ENCODE measurements around the gene MSANTD2. TPM values are rescaled to one million over a fixed set of nuclear protein-coding genes. Genes with fewer than 3 reads are reported as not detected.
A peak's percentile ranks its signal among the peaks of the same experiment; 100 is the strongest.

The MSANTD2 gene
- total RNA-seq (2014; rRNA removed; shearing (Covaris generic)): 6.7 and 7.8 TPM in 2 replicates
- polyA plus RNA-seq (2015; cell fraction: cytosol; rRNA removed): 3.7 and 8.4 TPM in 2 replicates
- polyA plus RNA-seq (2015; cell fraction: nucleus; rRNA removed): 74.8 and 93.1 TPM in 2 replicates

- DNase-seq (ENCODE audit: low read depth, low spot score): peak; percentile 66
- in situ Hi-C loops (cut with HindIII; ENCODE audit: low pct_unique_long_range_greater_than_20kb, low sequenced_read_pairs): no loop called here
Observed at GRCh38 chr11:124800226-124800929, at the start of gene MSANTD2. MSANTD2 (minus strand) TSS chr11:124800406; CDS start chr11:124800380, 26 bp downstream.

- DNase-seq (ENCODE audit: low read depth, low spot score): no peak
- in situ Hi-C loops (cut with HindIII; ENCODE audit: low pct_unique_long_range_greater_than_20kb, low sequenced_read_pairs): no loop called here
Observed at GRCh38 chr11:124846070-124846673, 46.0 kb upstream of the MSANTD2 start.

- DNase-seq (ENCODE audit: low read depth, low spot score): no peak
- in situ Hi-C loops (cut with HindIII; ENCODE audit: low pct_unique_long_range_greater_than_20kb, low sequenced_read_pairs): no loop called here
Observed at GRCh38 chr11:124844664-124845079, 44.5 kb upstream of the MSANTD2 start.

- in situ Hi-C loops (cut with HindIII; ENCODE audit: low pct_unique_long_range_greater_than_20kb, low sequenced_read_pairs): no loop called here
- no peak for DNase-seq (ENCODE audit: low read depth, low spot score)
Observed at GRCh38 chr11:124843616-124843910, 43.4 kb upstream of the MSANTD2 start.

- in situ Hi-C loops (cut with HindIII; ENCODE audit: low pct_unique_long_range_greater_than_20kb, low sequenced_read_pairs): no loop called here
- DNase-seq (ENCODE audit: low read depth, low spot score): no peak
Observed at GRCh38 chr11:124842305-124842704, 42.1 kb upstream of the MSANTD2 start.

GRCh38 chr11:124841840-124842239 is 41.6 kb upstream of the MSANTD2 start:
- no peak for DNase-seq (ENCODE audit: low read depth, low spot score)
- in situ Hi-C loops (cut with HindIII; ENCODE audit: low pct_unique_long_range_greater_than_20kb, low sequenced_read_pairs): no loop called here

GRCh38 chr11:124841201-124841600 is 41.0 kb upstream of the MSANTD2 start:
- DNase-seq (ENCODE audit: low read depth, low spot score): no peak
- in situ Hi-C loops (cut with HindIII; ENCODE audit: low pct_unique_long_range_greater_than_20kb, low sequenced_read_pairs): no loop called here

- DNase-seq (ENCODE audit: low read depth, low spot score): no peak
- in situ Hi-C loops (cut with HindIII; ENCODE audit: low pct_unique_long_range_greater_than_20kb, low sequenced_read_pairs): no loop called here
Observed at GRCh38 chr11:124840666-124841065, 40.5 kb upstream of the MSANTD2 start.

- in situ Hi-C loops (cut with HindIII; ENCODE audit: low pct_unique_long_range_greater_than_20kb, low sequenced_read_pairs): no loop called here
- DNase-seq (ENCODE audit: low read depth, low spot score): no peak
Observed at GRCh38 chr11:124839972-124840621, 39.9 kb upstream of the MSANTD2 start.

GRCh38 chr11:124839128-124839971 is 39.1 kb upstream of the MSANTD2 start:
- no peak for DNase-seq (ENCODE audit: low read depth, low spot score)
- in situ Hi-C loops (cut with HindIII; ENCODE audit: low pct_unique_long_range_greater_than_20kb, low sequenced_read_pairs): no loop called here

- in situ Hi-C loops (cut with HindIII; ENCODE audit: low pct_unique_long_range_greater_than_20kb, low sequenced_read_pairs): no loop called here
- DNase-seq (ENCODE audit: low read depth, low spot score): no peak
Observed at GRCh38 chr11:124838805-124839127, 38.6 kb upstream of the MSANTD2 start.

GRCh38 chr11:124837491-124837856 is 37.3 kb upstream of the MSANTD2 start:
- in situ Hi-C loops (cut with HindIII; ENCODE audit: low pct_unique_long_range_greater_than_20kb, low sequenced_read_pairs): no loop called here
- DNase-seq (ENCODE audit: low read depth, low spot score): peak; percentile 80

- DNase-seq (ENCODE audit: low read depth, low spot score): no peak
- in situ Hi-C loops (cut with HindIII; ENCODE audit: low pct_unique_long_range_greater_than_20kb, low sequenced_read_pairs): no loop called here
Observed at GRCh38 chr11:124835918-124836317, 35.7 kb upstream of the MSANTD2 start.

GRCh38 chr11:124834526-124835180 is 34.4 kb upstream of the MSANTD2 start:
- in situ Hi-C loops (cut with HindIII; ENCODE audit: low pct_unique_long_range_greater_than_20kb, low sequenced_read_pairs): no loop called here
- DNase-seq (ENCODE audit: low read depth, low spot score): no peak

- DNase-seq (ENCODE audit: low read depth, low spot score): no peak
- in situ Hi-C loops (cut with HindIII; ENCODE audit: low pct_unique_long_range_greater_than_20kb, low sequenced_read_pairs): no loop called here
Observed at GRCh38 chr11:124832571-124832970, 32.4 kb upstream of the MSANTD2 start.

GRCh38 chr11:124831897-124832296 is 31.7 kb upstream of the MSANTD2 start:
- in situ Hi-C loops (cut with HindIII; ENCODE audit: low pct_unique_long_range_greater_than_20kb, low sequenced_read_pairs): no loop called here
- DNase-seq (ENCODE audit: low read depth, low spot score): no peak

- no peak for DNase-seq (ENCODE audit: low read depth, low spot score)
- in situ Hi-C loops (cut with HindIII; ENCODE audit: low pct_unique_long_range_greater_than_20kb, low sequenced_read_pairs): no loop called here
Observed at GRCh38 chr11:124830749-124831148, 30.5 kb upstream of the MSANTD2 start.

GRCh38 chr11:124829986-124830385 is 29.8 kb upstream of the MSANTD2 start:
- no peak for DNase-seq (ENCODE audit: low read depth, low spot score)
- in situ Hi-C loops (cut with HindIII; ENCODE audit: low pct_unique_long_range_greater_than_20kb, low sequenced_read_pairs): no loop called here

Measured in SK-MEL-5 (cell line).